WI38 (cell line): Measurements from ENCODE around the gene SLC31A1.

ENCODE experiments used
- H3K4me3 ChIP-seq: 2 replicates; pipeline ENCODE4 v1.5.1; 2011; ENCODE audit warnings: low read depth, mild to moderate bottlenecking, control low read depth, low read length
- CTCF ChIP-seq: IDR thresholded peaks from 2 replicates; pipeline ENCODE4 v1.5.1; 2012; ENCODE audit warnings: low read depth, mild to moderate bottlenecking, control low read depth, low read length

The SLC31A1 gene

GRCh38 chr9:113183956-113184488 lies 37.3 kb upstream of the SLC31A1 start:
- TF ChIP-seq CTCF, result no peak
- no peak overlapping the region for H3K4me3 ChIP-seq

- TF ChIP-seq CTCF, result no peak
- H3K4me3 ChIP-seq, result no peak overlapping the region
Observed at GRCh38 chr9:113184539-113184938, 36.8 kb upstream of the SLC31A1 start.

GRCh38 chr9:113185271-113185670 lies 36.1 kb upstream of the SLC31A1 start:
- TF ChIP-seq CTCF, result no peak
- no peak overlapping the region for H3K4me3 ChIP-seq

- TF ChIP-seq CTCF, result no peak
- no peak overlapping the region for H3K4me3 ChIP-seq
Observed at GRCh38 chr9:113186137-113186755, 35.1 kb upstream of the SLC31A1 start.

- H3K4me3 ChIP-seq, result peak overlapping the region; percentile 43
- no peak for TF ChIP-seq CTCF
Observed at GRCh38 chr9:113187929-113188595, 33.3 kb upstream of the SLC31A1 start.

- no peak for TF ChIP-seq CTCF
- no peak overlapping the region for H3K4me3 ChIP-seq
Observed at GRCh38 chr9:113192455-113192854, 28.9 kb upstream of the SLC31A1 start.

- H3K4me3 ChIP-seq, result no peak overlapping the region
- TF ChIP-seq CTCF, result no peak
Observed at GRCh38 chr9:113199683-113200329, 21.5 kb upstream of the SLC31A1 start.
